Epithelial cell of esophagus (primary cell): ENCODE results near the gene EPB41.
"Not testable (repeated sequence)": the region's sequence is repeated elsewhere in the genome, so short reads cannot be mapped to it uniquely, and the experiment has no call there.

Experiments used
- DNase-seq: peaks from one replicate; pipeline ENCODE4 v3.0.0; 2010; ENCODE audit warnings: low read depth
- H3K4me3 ChIP-seq: 2 replicates; pipeline ENCODE4 v1.5.1; 2011; ENCODE audit warnings: mild to moderate bottlenecking, low read length, control low read depth
- TF ChIP-seq, protein P1 (sequence below): IDR thresholded peaks from 2 replicates; pipeline ENCODE4 v1.5.1; 2011; ENCODE audit warnings: low read depth, mild to moderate bottlenecking, low read length, control low read depth, inconsistent platforms; ENCODE audit not compliant: insufficient read depth; ENCODE audit errors: missing control alignments

The EPB41 gene

GRCh38 chr1:28914228-28915030 is at the start of gene EPB41:
TSS of gene EPB41 (plus strand) at chr1:28914569. CDS start at chr1:28987438, 72,869 bp downstream.
- H3K4me3 ChIP-seq: peak within 1 kb of the TSS; percentile 54
- DNase-seq: peak; percentile 84
- TF ChIP-seq, protein P1, sequence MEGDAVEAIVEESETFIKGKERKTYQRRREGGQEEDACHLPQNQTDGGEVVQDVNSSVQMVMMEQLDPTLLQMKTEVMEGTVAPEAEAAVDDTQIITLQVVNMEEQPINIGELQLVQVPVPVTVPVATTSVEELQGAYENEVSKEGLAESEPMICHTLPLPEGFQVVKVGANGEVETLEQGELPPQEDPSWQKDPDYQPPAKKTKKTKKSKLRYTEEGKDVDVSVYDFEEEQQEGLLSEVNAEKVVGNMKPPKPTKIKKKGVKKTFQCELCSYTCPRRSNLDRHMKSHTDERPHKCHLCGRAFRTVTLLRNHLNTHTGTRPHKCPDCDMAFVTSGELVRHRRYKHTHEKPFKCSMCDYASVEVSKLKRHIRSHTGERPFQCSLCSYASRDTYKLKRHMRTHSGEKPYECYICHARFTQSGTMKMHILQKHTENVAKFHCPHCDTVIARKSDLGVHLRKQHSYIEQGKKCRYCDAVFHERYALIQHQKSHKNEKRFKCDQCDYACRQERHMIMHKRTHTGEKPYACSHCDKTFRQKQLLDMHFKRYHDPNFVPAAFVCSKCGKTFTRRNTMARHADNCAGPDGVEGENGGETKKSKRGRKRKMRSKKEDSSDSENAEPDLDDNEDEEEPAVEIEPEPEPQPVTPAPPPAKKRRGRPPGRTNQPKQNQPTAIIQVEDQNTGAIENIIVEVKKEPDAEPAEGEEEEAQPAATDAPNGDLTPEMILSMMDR: no peak

DNA sequence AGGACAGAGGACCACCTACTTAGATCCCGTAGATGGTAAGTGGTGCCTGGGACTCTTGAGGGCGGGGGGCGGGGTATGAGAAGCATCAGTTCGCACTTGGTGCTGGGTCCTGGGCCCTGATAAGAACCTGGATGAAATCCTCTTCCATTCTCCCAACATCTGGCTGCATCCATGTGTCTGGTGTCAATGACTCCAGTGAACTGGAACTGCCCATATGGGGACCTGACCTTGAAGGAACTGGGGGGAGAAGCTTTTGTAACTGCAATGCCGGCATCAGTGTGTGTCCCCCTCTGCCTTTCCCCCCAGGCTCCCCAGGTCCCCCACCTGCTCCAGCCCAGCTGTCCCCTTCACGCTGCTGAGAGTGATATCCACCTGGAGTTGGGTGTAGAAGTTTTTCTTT is 49.7 kb upstream of the EPB41 start:
- DNase-seq: no peak
- H3K4me3 ChIP-seq: no peak overlapping the region
- TF ChIP-seq, protein P1: no peak

DNA sequence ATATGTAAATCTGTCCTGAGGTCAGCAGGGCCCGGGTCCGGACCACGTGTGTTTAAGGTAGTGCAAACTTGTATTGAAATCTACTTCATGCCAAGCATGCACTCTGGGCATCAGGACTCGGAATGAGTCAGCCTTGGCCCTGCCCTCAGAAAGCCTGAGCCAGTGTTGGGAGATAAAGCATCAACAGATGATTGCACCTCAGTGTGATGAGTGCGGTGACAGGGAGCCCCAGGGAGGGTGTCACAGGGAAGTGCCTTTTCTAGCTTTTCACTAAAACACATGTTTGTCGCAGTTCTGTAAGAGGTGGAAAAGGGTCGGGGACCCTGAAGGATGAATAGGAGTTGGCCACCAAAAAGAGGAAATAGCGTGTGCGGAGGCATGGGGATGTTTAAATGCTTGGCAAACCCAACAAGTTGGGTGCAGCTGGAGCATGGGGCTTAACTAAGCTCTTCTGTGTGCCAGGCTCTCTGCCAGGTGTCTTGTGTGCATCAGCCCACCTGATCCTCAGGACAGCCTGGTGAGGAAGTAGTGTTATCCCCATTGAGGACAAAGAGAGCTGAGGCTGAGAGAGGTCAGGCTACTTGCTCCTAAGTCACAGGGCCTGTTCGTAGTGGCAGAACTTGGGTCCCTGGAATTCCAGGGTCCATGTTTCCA is 48.2 kb upstream of the EPB41 start:
- TF ChIP-seq, protein P1: no peak
- DNase-seq: peak; percentile 57
- H3K4me3 ChIP-seq: no peak overlapping the region

DNA sequence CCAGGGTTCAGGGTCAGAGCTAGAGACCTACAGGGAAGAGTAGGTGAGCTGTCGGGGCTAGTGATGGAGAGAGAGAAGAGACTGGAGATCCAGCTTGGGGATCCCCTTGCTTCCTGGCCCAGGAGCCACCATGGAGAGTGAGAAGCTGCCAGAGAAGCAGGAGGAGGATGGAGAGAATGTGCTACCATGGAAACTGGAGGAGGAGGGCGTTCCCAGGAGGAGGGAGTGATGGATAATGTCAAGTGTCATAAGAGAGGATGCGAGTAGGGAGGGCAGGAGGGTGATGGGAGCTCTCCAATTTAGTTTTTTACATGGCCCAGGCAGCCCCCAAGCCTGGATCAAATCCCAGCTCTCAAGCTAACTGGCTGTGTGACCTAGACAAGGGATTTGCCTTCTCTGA is 46.5 kb upstream of the EPB41 start:
- H3K4me3 ChIP-seq: no peak overlapping the region
- TF ChIP-seq, protein P1: no peak
- no peak for DNase-seq

DNA sequence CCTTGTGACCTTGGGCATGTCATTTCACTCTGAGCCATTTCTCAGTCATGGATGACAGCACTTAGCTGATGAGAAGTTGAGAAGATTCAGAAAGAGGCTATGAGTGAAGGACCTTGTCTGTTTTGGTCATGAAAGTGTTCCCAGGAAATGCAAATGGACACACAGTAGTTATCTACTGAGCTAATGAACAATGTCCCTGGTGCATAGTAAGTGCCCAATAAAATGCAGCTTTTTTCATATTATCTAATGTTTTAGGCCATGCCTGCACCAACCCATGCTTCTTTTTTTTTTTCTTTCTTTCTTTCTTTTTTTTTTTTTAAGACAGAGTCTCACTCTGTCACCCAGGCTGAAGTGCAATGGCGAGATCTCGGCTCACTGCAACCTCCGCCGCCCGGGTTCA is 44.4 kb upstream of the EPB41 start:
- TF ChIP-seq, protein P1: no peak
- no peak overlapping the region for H3K4me3 ChIP-seq
- DNase-seq: no peak

- H3K4me3 ChIP-seq: no peak overlapping the region
- DNase-seq: no peak
- TF ChIP-seq, protein P1: no peak
Measured at GRCh38 chr1:28871631-28872401, 42.6 kb upstream of the EPB41 start.

DNA sequence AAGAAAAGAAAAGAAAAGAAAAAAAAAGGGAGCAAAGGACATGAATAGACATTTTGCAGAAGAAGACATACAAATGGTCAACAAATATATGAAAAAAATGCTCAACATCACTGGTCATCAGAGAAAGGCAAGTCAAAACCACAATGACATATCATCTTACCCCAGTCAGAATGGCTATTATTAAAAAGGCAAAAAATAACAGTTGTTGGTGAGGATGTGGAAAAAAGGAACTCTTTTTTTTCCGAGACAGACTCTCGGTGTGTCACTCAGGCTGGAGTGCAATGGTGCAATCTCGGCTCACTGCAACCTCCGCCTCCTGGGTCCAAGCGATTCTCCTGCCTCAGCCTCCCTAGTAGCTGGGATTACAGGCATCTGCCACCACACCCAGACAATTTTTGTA is 39.2 kb upstream of the EPB41 start:
- DNase-seq: not testable (repeated sequence)

More for the DNA sequence above, 39.2 kb upstream of the EPB41 start:
- H3K4me3 ChIP-seq: not testable (repeated sequence)
